GM19452 (cell line): ENCODE results near the gene SORCS2.

Source experiments
- ATAC-seq: cut with Tn5 transposase; IDR thresholded peaks from one replicate; pipeline ENCODE4 v1.9.1; 2021; ENCODE audit not compliant: unreplicated experiment

SORCS2 gene

DNA sequence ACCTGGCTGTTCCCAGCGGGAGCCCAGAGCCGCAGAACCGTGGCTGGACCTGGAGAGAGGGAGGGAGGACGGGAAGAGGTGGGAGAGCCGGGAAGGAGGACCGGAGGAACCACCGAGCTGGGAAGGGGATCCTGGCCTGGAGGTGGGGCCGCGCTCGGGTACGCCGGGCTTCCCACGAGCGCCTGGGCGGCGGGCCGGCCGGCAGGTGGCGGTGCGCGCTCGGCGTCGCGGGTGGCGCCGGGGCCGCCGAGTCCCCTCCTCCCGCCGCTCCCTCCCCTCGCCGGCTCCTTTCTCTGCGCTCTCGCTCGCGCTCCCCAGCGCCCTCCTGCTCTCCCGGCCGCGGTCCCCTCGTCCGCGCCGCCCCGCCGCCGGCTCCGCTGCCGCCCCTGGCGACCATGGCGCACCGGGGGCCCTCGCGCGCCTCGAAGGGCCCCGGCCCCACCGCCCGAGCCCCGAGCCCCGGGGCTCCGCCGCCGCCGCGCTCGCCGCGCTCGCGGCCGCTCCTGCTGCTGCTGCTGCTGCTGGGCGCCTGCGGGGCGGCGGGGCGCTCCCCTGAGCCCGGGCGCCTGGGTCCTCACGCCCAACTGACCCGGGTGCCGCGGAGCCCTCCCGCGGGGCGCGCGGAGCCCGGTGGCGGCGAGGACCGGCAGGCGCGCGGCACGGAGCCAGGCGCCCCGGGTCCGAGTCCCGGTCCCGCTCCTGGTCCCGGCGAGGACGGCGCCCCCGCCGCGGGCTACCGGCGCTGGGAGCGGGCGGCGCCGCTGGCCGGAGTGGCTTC, at the start of gene SORCS2:
Gene SORCS2 (plus strand): TSS at position 287 of the 778 bp plus-strand sequence.
- ATAC-seq: no peak

DNA sequence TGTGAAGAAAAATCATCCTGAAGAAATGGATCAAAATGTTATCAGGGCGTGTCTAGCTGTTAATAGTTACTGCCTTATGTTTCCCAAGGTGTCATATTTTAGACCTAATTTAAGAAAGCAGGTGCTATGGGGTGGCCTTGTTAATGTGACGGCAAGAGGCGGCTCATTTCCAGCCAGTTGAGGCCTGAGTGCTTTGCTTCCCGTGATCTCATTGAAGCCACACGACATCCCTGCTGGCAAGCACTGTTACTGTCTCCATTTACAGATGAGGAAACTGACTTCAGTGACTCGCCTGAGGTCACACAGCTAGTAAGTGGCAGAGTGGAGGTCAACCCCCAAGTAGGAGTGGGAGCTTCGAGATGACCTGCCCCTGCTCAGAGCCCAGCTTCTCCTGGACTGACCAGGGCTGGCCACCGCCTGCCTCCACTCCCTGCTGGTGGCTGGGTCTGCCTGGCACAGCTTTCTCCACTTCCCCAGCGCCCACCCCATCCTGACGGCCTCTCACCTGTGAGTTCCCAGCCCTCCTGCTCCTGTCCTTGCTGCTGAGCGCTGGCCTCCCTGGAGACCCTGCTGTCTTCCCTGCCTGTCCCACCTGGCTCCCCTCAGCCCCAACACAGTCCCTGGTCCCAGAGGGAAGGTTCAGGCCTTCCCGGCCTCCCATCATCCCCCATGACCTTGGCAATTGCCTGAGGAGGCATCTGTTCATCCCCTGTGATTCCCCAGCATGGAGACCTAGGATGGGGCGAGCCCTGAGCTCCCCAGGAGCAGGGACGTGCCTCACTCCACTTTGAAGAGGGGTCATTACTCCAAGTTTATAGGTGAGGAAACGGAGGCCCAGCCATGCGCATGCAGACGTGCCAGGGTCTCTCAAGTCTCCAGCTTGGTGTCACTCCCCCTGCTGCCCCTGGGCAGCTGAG, 47.7 kb upstream of the SORCS2 start:
- no peak for ATAC-seq

DNA sequence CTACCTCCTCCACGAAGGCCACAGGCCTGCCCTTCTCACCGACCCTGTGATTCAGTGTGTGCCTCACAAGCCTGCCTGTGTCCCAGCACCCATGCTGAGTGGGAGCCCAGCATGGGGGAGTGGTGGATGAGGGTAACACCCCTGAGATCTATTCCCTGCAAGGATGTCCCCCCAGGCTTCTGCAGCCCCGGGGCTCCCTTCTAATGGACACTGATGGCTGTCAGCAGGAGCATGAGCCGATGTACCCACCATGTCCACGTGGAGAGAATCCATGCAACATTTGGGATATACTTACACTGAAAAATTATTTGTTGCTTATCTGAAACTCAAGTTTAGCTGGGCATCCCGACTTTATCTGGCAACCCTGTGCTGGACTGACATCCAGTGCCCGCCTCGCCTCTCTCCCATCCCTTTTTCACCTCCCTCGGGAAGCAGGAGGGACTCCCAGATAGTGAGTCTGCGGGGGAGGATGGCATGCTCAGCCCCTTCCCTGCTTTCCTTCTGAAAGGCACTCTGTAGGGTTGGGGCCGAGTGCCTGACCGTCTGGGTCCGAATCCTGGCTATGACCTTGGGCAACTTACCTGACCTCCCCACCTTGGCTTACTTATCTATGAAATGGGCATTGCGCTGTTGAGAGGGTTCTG, 46.9 kb upstream of the SORCS2 start:
- ATAC-seq: no peak

DNA sequence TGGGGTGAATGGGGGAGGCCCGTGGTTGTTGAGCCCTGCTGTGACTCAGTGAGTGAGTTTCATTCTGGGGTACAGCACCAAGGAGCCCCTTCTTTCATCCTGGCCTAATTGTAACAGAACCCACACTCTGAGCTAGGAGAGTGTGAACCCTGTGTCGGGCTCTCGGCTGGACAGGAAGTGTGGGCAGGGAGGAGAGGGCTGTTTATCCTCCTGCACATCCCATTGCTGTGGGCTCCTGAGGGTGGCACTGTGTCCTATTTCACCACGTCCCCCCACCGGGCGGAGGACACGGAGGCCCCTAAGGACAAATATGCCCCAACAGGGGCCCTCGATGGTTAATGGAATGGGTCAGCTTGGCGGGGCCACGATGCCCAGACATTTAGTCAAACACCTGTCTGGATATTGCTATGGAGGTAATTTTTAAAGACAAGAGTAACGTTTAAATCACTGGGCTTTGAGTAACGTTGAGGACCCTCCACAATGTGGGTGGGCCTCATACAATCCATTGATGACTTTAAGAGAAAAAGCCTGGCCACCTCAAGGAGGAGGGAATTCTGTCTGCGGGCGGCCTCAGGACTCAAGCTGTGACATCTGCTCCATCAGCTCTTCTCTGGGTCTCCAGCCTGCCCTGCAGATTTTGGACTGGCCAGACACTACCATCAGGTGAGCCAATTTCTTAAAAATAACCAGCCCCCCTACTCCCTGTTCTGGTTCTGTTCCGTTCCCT, 46.1 kb upstream of the SORCS2 start:
- ATAC-seq: no peak

DNA sequence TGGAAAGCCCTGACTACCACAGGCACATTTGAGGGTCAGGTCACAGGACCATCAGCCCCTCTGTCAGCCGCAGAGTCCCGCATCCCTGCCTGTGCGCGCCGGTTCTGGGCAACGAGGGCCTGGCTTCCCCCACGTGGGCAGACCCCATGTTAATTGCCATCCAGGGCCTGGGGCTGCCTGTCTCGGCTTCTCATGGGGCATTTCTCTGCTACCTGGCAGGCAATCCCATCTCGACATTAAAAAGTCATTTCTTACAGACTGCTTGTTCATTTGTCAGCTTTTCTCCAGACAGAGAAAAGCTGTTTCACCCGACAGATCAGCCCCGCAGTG, 45.6 kb upstream of the SORCS2 start:
- no peak for ATAC-seq

- no peak for ATAC-seq
Measured at GRCh38 chr4:7147261-7147660, 45.1 kb upstream of the SORCS2 start.

DNA sequence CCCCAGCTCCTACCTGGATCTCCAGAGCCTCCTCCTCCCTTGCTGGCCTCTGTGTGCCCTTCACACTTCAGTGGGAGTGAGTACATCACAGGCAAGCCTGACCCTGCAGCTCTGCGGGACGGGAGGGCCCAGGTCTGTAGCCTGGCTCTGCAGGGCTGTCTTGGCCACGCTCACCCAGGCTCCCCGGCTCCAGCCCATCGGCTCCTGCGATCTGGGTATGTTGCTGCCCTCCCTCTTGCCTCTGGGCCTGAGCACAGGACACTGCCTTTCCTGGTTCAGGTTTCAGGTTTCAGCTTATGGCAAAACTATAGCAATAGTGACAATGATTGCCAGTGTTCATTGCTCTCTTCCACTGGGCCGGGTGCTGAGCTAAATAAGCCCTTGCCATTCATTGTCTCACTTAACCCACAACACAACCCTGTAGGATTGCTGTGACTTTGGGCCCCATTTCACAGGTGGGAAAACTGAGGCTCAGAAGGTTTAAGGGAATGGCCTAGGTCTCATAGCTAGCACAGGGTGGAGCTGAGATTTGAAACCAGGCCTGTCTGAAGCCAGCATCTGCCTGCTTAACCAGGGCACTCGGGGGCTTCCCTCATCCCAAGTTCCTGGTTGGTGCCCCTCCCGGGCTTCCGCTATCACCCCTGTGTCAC, 44.6 kb upstream of the SORCS2 start:
- no peak for ATAC-seq

DNA sequence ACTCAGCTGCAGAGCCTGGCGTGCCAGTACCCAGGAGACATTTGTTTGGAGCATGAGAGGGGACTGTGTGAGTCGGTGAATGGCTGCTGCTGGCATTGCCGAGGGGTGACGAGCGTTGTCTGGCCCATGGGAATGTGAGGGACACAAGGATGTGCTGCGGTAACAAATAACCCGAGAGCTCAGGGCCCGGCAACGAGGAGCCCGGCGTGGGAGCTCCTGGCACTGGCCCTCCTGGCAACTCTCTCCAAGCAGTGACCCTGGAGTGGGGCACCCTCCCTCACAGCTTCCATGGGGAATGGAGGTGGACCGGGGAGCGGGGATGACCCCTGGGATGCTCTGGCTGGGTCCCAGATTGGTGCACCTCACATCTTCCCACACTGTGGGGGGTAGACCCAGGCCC, 44.0 kb upstream of the SORCS2 start:
- no peak for ATAC-seq

GRCh38 chr4:7150036-7150635, 42.2 kb upstream of the SORCS2 start:
- no peak for ATAC-seq

DNA sequence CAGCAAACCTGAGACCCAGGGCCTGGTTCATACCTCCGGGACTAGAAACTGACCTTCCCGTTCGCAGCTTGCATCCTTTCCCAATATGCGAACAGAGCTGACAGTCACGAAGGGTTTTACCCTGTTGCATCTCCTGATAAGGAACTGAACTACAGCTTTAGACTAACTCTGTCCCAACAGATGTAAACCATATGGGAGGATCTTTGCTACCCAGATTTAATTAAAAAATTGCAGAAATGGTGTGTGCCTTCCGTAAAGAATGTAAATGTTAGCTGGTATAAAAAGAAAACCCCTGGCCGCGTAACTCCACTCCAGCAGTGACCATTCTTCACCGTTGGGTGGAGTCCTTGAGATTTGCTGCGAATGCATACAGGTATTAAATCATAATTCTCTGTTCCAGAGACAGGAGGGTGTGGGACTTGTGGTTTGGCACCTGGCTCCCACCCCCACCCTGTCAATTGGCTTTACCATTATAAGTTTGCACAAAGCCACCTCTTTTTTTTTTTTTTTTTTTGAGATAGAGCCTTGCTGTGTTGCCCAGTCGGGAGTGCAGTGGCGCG, 40.6 kb upstream of the SORCS2 start:
- ATAC-seq: no peak

DNA sequence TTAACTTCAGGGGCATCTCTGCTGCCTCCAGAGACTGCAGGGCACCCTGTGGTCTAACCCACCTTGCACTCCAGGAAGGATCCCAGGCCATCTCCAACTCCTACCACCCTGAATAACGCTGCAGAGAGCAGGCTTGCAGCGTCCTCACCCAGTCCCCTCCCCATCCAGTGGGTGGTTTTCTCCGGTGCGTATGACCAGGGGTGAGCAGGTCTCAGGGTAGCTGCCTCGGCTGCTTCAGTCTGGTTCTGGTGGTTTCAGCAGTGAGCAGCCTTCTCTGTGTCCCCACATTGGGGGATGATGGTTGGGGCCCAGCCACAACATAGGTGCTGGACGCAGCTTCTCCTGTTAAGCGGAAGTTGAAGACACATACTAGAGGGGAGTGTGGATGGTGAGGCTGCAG, 38.6 kb upstream of the SORCS2 start:
- no peak for ATAC-seq

DNA sequence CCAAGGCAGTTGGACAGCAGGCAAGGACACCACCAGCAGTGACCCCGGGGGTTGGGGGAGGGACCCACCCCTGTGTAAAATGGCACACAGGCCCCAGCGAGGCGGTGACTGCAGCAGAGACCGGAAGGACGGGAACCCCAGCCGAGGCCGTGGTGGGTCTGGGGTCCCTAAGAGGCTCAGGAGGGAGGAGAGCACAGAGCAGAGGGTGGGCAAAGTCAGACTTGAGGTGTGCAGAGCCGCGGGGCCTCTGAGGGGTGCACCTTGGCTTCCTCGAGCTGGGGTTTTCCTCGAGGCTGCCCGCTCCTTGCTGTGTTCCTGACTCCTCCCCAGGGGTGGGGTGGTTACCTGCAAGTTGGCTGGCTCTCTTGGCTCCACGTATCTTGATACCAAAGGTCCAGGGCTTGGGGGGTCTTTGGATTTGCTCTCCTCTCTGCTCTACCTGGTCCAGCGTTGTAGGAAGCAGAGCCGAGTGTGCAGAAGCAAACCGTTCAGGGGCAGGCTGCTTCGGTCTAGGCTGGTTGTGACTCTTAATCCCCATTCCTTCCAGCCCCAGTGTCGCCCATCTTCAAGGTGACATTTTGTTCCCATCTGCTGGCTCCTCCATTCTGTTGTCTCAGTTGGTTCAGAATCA, 37.9 kb upstream of the SORCS2 start:
- ATAC-seq: no peak

DNA sequence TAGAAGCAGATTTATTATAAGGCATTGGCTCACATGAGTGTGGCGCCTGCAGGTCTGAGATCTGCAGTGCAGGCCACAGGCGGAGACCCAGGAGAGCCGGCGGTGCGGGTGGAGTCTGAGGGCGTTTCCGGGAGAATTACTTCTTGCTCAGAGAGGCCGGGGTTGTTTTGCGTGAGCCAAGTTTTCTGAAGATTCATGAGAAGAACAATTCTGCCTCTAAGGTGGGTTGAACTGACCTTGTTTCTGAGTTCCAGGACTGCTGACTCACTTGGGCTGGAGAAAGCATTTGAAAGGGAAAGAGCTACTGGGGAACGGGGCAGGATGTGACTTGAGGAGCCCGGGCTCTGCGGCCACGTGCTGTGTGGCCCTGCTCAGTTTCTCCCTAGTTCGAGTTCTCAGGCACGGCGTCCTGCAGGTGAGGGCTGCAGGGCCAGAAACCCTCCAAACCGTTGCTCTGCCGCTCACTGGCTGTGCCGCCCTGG, 36.7 kb upstream of the SORCS2 start:
- ATAC-seq: no peak

GRCh38 chr4:7156328-7156727, 36.0 kb upstream of the SORCS2 start:
- ATAC-seq: no peak

- ATAC-seq: no peak
Measured at GRCh38 chr4:7156761-7157488, 35.4 kb upstream of the SORCS2 start.

DNA sequence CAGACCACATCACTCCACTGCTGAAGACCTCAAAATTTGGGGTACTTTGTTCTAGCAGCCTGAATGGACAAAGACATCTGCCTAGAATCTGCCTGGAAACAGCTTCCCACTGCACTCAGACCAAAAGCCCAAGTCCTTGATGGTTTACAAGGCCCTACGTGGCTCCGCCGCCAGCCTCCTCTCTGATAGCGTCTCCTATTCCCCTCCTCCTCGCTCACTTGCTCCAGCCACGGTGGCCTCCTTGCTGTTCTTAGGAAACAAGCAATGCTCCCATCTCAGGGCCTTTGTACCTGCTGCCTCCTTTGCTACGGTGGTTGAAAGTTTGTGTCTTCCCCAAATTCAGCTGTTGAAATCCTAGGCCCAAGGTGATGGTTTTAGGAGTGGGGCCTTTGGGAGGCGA, 34.7 kb upstream of the SORCS2 start:
- no peak for ATAC-seq

DNA sequence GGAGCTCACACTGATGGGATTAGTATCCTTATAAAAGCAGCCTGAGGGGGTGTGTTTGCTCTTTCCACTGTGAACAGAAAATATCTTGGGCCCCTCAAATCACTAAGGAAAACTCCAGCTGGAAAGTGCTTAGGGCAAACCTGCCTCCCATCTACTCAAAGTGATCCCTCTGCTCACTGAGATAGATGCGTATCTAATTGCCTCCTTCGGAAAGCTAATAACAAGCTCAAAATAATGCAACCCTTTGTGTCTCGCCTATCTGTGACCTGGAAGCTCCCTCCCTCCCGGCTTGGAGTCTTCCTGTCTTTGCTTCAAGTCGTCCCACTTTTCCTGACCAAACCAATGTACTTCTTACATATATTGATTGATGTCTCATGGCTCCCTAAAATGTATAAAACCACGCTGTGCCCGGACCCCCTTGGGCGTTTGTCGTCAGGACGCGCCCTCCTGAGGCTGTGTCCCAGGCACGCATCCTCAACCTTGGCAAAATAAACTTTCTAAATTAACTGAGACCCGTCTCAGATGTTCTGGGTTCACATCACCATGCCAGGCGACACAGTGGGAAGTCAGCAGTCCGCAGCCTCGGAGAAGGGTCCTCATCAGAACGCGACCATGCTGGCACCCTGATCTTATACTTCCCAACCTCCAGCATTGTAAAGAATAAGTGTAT, 34.1 kb upstream of the SORCS2 start:
- ATAC-seq: no peak

- ATAC-seq: no peak
Measured at GRCh38 chr4:7158991-7159390, 33.3 kb upstream of the SORCS2 start.
